ENCODE data around the gene GLRA3. TPM values are rescaled to one million over a fixed set of nuclear protein-coding genes. Genes with fewer than 3 reads are reported as not detected.
"Not testable (repeated sequence)": the region's sequence is repeated elsewhere in the genome, so short reads cannot be mapped to it uniquely, and the experiment has no call there.

GLRA3 gene
- total RNA-seq: not detected

DNA sequence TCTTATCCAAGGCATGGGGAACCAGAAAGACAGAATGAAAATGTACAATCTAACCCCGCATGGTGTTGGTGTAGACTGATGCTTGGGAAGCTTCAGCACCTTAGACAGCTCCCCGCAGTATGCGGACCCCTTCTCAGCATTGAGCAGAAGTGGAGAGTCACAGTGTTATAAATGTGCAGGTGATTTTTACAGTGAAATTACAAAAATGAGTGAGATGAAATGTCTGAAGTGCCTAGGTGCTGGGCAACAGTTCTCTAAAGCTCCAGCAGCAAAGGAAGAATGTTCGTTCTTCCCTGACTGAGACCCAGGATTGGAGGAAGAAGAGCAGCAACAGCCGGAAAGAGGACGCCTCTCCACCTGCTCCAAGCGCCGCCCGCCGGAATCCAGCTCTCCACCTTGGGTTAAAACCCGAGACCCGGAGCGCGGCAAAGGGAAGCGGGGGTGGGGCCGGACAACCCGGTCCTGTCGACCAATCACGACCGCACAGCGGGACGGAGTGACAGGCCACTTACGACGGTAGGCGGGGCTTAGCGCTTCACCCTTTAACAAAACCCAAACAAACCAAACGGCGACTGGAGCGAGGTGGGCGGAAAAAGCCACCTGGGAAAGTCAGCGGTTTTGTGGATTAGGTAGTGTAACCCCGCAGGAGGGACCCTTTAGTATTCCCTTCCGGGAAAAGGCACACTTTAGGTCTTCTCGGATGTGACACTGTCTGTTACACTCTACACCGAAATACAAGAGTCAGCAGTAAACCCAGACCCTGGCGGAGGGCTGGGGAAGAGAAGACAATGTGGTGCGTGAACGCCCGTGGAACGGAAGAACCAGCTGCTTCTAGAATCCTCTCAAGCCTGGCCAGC, at the start of gene GLRA3:
Gene GLRA3, minus strand, starts transcription at position 403 of the 857 bp plus-strand sequence. CDS start 436 bp downstream, outside the sequence.
- ATAC-seq: peak; percentile 50
- no peak for DNase-seq (ENCODE audit: low spot score)

DNA sequence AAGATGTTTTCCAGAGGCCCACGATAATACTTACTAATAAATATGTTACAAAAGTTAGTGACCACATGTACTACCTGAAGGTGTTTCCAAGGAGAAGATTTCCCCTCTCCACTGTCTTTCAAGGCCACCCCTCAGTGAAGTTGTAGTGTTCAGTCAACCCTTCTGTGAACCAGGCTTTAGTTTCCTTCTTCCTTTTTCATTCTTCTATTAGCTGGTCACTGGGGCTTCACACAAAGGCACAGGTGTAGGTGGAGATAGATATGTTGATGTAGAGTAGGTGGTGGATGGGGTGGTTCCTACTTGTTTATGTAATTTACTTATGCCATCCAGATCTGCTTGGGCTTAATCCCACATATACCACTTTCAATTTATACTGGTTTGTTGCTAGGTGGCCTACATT, 45.9 kb upstream of the GLRA3 start:
- no peak for DNase-seq (ENCODE audit: low spot score)
- no peak for ATAC-seq

DNA sequence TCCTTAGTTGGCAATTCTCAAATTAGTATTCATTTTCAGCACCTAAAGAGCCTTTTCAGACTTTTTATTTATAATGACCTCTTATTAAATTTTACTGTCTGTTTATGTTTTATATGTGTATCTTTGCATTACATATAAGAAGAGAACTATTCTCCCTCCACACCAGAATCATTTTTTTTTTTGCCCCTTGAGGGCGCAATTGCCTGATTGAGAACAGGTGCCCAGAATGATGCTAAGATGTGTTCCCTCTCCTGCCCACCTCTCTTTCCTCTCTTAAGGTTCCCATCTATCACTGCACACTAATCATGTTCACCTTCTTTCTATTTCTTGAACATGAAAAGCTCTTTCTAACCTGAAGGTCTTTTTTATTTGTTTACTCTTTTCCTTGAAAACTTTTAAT, 44.9 kb upstream of the GLRA3 start:
- no peak for ATAC-seq
- DNase-seq (ENCODE audit: low spot score): no peak

DNA sequence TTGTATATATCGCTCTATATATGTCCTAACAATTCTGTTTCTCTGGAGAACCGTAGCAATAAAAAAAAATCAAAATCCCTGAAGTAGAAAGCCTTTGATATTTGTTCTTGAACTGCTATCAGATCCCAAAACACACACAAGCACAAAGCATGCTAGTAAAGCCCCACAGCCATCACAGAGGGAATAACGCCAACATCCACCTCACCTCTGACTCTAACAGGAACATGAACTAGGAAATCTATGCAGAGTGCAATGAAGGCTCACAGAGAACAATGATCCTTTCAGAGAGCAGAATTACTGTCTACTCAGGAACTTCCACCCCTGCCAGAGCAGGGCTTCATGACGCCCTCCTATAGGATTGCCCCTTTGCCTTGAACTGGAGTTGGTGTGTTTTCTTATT, 44.1 kb upstream of the GLRA3 start:
- not testable (repeated sequence) for DNase-seq (ENCODE audit: low spot score); ATAC-seq

DNA sequence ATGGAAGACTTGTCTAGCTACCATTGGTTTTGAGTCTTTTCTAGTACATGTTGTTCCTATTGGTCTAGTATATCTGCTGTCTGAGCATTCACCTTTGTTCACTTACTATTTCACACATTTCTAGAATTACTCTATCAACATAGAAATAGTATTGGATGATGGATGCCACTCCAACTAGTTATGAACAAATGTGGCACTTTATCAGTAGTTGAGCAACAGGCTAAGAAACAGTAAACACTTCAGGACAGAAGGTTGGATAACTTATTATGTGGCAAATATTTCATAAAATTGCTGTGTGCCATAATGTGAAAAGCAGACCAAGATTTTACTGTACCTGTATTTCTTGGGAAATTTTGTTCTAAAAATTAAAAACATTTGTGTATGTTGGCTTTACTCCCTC, 42.4 kb upstream of the GLRA3 start:
- ATAC-seq (no peak), DNase-seq (ENCODE audit: low spot score) (no peak)

DNA sequence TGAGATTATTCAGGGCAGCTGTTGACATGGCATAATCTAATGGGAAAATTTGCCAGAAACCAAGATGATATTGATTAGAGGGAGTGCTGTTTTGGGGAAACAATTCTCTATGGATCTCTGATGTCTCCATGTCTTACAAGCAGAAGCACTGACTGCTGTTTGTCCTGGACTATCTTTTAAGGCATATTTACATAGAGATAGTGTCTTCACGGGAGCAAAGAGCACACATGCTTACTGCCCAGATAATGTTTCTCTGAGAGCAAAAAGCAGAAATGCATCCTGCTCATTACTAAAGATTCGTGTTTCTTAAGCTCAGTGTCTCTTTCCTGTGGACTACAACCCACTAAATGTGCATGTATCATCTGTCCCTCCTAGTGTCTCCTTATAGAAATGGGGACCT, 41.3 kb upstream of the GLRA3 start:
- ATAC-seq (peak; percentile 28), DNase-seq (ENCODE audit: low spot score) (no peak)

DNA sequence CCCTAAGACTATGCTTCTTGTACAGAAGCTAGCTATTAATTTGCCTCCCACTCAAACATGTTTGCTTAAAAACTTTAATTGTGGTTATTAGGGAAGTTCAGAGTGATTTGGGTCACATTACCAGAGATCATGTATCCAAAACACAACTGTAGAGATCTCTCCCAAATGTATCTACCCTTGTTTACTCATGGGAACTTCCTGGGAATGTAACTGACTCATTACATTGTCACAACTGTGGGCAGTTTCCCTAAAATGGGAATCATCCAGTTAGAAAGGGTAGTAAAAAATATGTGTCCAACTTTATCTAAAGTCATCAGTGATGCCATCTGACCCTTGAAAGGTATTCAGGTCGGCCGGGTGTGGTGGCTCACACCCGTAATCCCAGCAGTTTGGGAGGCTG, 40.3 kb upstream of the GLRA3 start:
- no peak for DNase-seq (ENCODE audit: low spot score)
- ATAC-seq: no peak

DNA sequence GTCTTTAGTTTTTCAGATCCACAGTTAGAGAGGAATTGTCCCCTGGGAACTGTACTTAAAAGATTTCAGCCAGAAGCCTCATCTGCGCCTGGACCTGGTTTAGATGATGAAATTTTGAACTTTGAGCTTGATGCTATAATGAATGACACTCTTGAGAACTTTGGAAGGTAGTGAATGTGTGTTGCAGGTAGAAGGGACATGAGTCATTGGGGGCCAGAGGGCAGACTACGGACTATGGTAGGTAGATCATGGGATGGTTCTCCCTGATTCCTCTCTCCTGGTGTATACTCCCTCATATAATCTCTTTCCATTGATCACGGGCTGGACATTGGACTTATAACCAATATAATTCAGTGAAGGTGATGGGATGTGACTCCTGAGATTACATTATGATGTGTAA, 38.9 kb upstream of the GLRA3 start:
- ATAC-seq (no peak), DNase-seq (ENCODE audit: low spot score) (no peak)

DNA sequence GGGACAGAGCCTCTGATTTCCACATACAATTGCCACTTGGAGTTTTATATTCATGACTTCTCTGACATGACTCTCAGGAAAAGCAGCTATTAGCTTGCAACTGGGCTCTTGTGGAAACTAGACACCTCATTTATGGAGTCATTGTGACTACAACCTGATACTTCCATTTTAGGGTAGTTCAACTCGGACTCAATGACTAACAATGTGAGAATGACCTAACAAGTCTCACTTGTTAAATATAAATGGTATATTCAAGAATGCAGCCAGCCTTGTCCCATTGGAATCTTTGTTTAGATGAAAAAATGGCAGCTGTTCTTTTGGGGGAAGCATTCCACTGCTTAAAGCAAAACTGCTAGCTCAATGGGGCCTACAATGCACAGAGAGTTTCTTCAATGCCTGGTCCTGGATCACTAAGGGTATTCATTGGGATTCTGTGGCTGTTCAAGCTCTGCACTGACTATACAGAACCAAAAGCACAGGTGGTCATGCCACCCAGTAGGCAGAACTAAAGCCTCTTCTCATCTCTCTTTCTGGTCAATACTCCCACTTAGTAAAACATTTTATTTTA, 36.5 kb upstream of the GLRA3 start:
- ATAC-seq: no peak

DNA sequence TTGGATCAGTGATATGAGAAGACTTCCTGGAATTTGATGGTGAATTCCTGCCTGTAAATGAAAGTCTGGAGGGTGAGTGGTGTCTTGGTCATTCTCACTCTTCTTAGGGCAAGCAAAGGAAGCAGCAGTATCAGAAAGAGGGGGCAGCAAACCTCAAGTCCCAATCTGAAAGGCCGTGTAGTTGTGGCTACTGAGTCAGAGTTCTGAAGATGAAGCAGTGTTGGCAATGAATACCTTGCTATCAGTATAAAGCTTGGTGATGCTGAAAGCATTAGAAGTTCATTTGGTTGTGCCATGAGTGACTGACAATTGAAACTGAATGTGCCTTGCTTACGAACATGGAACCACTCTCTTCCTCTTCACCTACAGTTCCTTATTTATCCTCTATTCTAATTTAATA, 35.0 kb upstream of the GLRA3 start:
- no peak for ATAC-seq
- DNase-seq (ENCODE audit: low spot score): no peak

More for the DNA sequence above, 36.5 kb upstream of the GLRA3 start:
- DNase-seq (ENCODE audit: low spot score): no peak

DNA sequence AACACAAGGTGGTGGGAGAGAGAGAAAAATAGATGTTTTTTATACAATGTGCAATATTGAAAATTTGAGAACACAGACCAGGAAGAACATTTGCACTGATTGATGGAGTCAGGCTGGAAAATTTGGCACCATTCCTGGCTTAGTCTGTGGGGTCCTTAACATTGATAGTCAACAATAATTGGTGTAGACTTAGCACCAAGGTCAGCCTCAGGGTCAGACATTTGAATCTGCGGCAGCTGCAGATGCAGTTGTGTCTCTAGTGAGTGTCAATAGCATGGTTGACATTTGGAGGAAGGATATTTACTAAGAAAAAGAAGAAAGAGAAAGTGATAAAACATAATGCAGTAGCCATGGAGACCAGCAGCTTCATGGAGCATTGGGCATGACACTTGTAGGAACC, 31.5 kb upstream of the GLRA3 start:
- no peak for ATAC-seq

DNA sequence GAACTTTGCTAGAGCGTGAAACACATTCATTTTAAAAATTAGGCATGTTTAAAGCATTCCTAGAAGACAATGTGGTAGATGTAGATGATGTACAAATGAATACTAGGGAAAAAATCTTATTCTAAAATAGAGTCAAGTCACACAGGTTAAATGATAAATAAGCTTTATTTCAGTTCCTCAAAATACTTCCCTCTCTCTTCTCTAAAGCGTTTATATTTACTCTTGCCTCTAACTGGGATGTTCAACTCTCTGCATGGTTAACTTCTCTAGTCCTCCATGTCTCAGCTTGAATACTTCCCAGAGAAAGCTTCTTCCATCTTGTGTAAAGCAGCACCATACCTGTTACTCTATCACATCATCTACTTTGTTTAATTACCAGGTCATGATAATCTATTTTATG, 30.9 kb upstream of the GLRA3 start:
- DNase-seq (ENCODE audit: low spot score): no peak
- ATAC-seq: no peak

More for the DNA sequence above, 31.5 kb upstream of the GLRA3 start:
- DNase-seq (ENCODE audit: low spot score): no peak

DNA sequence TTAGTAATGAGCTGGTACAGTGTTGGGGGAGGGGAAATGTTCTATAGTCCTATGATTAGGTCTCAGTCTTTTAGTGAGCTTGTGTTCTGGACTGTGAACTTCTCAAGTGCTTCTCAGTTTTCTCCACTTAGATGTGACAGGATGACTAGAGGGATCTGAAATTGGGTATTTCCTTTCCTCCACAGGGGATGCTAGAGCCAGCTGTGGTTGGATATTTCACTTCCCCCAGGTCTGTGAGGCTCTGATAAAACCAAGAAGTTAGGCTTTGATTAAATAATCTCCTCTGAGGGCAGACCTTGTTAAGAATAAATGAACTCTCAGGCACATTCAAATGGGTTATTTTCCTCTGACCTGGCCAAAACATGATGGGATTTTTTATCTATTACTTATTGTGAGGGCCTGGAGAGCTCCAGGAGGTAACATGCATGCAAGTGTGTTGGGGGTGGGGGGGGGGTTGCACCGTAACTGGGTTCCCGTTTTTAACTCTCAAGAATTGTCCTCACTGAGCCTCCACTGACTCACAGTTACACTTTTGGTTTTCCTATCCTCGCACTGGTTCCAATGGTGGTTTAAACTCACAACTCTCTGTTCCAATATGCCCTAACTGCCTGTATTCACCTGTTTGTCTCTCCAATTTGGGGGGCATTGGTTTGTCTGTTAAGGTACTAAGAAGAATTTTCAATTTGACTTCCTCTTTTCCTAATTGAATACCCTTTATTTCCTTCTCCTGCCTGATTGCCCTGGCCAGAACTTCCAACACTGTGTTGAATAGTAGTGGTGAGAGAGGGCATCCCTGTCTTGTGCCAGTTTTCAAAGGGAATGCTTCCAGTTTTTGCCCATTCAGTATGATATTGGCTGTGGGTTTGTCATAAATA, 28.1 kb upstream of the GLRA3 start:
- DNase-seq (ENCODE audit: low spot score) (no peak), ATAC-seq (no peak)

DNA sequence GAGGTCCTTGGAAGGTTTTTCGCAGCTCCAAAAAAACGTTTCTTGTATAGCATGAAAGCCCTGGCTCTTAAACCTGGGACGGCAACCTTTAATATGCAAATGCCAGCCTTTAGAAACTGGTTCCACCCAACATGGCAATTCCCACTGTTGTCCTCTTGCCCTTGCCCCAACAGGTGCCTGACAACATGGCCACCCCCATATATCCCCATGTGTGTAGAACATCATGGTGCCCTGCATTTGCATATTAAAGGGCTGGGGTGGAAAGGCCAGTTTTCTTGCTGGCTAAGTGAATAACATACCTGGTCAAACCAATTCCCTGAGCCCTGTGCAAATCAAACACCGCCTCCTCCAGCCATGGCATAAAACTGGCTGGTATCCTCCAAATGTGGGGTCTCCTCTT, 26.0 kb upstream of the GLRA3 start:
- DNase-seq (ENCODE audit: low spot score) (no peak), ATAC-seq (no peak)

DNA sequence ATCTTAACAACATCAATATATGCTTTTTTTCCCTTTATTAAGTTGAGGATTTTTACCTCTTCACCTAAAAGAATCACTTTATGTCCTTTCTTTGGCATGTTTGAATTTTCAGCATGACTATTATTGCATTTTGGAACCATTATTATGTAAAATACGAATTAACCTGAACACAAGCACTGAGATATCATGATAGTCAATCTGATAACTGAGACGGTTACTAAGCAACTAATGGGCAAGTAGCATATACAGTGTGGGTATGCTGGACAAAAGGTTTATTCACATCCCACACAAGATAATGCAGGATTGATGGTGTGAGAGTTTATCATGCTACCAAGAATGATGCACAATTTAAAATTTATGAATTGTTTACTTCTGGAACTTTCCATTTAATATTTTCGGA, 24.6 kb upstream of the GLRA3 start:
- DNase-seq (ENCODE audit: low spot score) (no peak), ATAC-seq (no peak)

DNA sequence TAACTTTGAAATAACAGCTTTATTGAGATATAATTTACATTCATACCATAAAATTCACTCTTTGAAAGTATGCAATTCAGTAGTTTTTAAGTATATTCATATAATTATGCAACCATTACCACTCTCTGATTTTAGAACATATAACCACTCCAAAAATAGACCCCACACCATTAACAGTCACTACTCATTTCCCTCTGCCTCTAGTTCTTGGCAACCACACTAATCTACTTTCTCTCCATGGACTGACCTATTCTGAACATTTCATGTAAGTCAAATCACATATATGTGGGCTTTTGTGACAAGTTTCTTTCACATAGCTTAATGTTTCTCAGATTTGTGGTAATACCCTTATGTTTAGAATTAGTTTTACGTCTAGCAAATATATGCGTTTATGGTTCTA, 19.5 kb upstream of the GLRA3 start:
- ATAC-seq (no peak), DNase-seq (ENCODE audit: low spot score) (no peak)

DNA sequence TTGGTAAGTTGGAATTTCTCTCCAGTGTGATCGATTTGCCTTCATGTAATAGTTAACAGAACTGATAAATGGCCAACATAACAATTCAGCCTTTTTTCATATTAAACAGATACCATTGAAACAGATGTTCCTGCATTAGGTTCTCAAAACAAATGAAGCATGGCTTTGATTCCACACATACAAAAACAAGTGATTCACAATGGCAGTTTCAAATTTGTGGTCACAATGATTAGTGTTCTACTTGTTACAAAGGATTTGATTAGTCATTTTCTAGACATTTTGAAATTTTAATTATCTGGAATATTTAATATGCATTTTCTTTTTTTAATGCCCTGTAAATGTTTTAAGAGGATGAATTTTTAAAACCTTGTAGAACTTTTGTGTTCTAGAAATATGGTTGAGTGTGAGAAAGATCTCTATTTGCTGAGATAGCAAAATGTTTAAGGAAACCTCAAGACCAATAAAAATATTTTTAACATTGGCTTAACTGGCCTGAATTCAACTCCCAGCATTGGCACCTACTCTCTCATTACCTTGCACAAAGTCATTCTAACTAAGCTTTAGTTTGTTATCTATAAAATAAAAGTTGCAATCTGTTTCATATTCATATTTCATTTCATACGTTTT, 18.9 kb upstream of the GLRA3 start:
- ATAC-seq (no peak), DNase-seq (ENCODE audit: low spot score) (no peak)

DNA sequence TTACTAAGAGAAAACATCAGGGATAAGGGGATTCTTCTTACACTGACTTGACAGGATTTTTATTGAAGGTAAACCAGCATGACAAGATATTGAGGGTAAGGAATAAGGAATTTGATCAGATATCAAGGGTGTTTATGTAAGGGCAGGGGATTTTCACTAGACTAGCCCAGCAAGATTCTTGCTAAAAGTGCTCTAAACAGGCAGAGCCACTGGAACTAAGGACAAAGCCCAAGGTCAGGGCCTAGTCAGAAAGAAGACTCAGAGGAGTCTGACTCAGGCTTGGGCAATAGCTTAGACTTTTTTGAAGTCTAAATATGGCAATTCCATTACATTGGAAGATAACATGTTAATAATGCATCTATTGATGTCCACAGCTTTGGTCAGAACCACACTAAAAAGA, 6.5 kb upstream of the GLRA3 start:
- no peak for DNase-seq (ENCODE audit: low spot score)
- ATAC-seq: no peak

DNA sequence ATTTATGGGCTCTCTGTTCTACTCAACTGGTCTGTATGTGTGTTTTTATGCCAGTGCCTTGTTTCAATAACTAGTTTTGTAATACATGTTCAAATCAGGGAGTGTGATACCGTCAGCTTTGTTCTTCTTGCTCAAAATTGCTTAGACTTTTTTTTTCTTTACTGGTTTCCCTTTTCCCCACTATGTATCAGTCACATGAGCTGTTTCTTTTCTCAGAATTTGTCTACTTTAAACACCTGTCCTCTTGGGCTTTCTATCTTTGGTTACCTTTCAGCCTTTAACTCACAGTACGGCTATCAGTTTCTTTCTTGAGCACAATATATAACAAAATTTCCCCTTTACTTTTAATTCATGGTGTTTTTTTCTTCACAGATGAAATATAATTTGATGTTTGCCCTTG, 5.4 kb upstream of the GLRA3 start:
- ATAC-seq (no peak), DNase-seq (ENCODE audit: low spot score) (no peak)

DNA sequence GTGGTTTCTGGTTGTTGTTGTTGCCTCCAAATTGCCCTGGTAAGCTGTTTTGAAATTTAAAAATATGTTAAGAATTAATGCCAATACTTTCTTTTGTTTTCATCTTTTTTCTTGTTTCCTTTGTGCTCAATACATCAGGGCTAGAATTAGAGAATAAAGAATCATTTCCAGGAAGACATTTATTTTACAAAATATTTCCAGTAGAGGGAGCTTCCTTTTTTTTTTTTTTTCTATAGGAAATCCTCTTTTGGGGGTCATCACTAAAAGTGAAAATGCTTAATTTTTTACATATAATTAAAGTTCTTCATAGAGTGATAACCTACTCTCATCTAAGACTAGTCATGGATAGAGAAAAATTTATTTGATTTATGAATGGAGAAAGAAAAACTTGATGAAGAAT, 2.4 kb downstream of the GLRA3 start:
- no peak for ATAC-seq

DNA sequence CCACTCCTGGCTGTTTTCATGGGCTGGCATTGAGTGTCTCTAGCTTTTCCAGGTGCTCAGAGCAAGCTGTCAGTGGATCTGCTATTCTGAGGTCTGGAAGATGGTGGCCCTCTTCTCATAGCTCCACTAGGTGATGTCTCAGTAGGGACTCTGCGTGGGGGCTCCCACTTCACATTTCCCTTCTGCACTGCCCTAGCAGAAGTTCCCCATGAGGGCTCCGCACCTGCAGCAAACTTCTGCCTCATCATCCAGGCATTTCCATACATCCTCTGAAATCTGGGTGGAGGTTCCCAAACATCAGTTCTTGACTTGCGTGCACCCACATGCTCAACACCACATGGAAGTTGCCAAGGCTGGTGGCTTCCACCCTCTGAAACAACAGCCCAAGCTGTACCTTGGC, 13.8 kb downstream of the GLRA3 start:
- DNase-seq (ENCODE audit: low spot score) (no peak), ATAC-seq (no peak)

More for the DNA sequence above, 2.4 kb downstream of the GLRA3 start:
- DNase-seq (ENCODE audit: low spot score): no peak
